HEK293 (cell line): ENCODE data around the gene DUSP16.

ENCODE experiments used
- CTCF ChIA-PET: fragments of 350-600 bp; formaldehyde crosslinking; extraction: SDS; loops from one replicate; lab custom pipeline; 2021; ENCODE audit warnings: antibody characterized with exemption; lab: Yijun Ruan, JAX
- POLR2A ChIA-PET: fragments of 300-600 bp; formaldehyde crosslinking; extraction: SDS; loops from one replicate; lab custom pipeline; 2020; ENCODE audit warnings: antibody characterized with exemption, inconsistent platforms; lab: Yijun Ruan, JAX
- H3K27ac ChIP-seq: fragments of 200-500 bp; sonication (Bioruptor generic); 2 replicates; pipeline ENCODE4 v1.5.1; 2014; ENCODE audit warnings: low read depth, low read length, control low read depth, inconsistent platforms; ENCODE audit errors: extremely low read depth
- H3K36me3 ChIP-seq, 2 experiments: fragments of 200-500 bp in 1 of 2; sonication (Bioruptor generic) in 1 of 2; 1 replicate in 1 of 2; 2 replicates in 1 of 2; pipeline ENCODE4 v1.5.1; 2014 to 2017; ENCODE audit warnings: inconsistent platforms in 2 of 2, low read length in 2 of 2; ENCODE audit not compliant: control insufficient read depth in 2 of 2, insufficient read depth in 1 of 2
- H3K4me1 ChIP-seq: fragments of 200-500 bp; sonication (Bioruptor generic); 2 replicates; pipeline ENCODE4 v1.5.1; 2014; ENCODE audit warnings: mild to moderate bottlenecking, low read length, inconsistent platforms; ENCODE audit not compliant: control insufficient read depth, insufficient read depth
- H3K4me3 ChIP-seq: 2 replicates; pipeline ENCODE4 v1.5.1; 2011; ENCODE audit warnings: low read depth, mild to moderate bottlenecking, control low read depth, low read length, moderate library complexity
- H3K9me3 ChIP-seq: fragments of 200-500 bp; sonication (Bioruptor generic); 2 replicates; pipeline ENCODE4 v1.5.1; 2014; ENCODE audit warnings: low read depth, low read length, inconsistent platforms; ENCODE audit not compliant: control insufficient read depth, insufficient read depth
- AEBP2 ChIP-seq: fragments of 450-650 bp; formaldehyde crosslinking; IDR thresholded peaks from 2 replicates; pipeline ENCODE4 v1.5.1; 2016; ENCODE audit warnings: missing biosample characterization, missing genetic modification characterization, borderline replicate concordance
- ELK4 ChIP-seq: IDR thresholded peaks from 2 replicates; pipeline ENCODE4 v1.6.1; 2011; ENCODE audit warnings: mild to moderate bottlenecking, low read depth, low read length, borderline replicate concordance
- PRDM10 ChIP-seq: fragments of 450-650 bp; formaldehyde crosslinking; IDR thresholded peaks from 2 replicates; pipeline ENCODE4 v1.5.1; 2016; ENCODE audit warnings: missing biosample characterization, missing genetic modification characterization
- SP7 ChIP-seq: fragments of 450-650 bp; formaldehyde crosslinking; IDR thresholded peaks from 2 replicates; pipeline ENCODE4 v1.5.1; 2016; ENCODE audit warnings: missing biosample characterization, missing genetic modification characterization
- WT1 ChIP-seq: fragments of 450-650 bp; formaldehyde crosslinking; IDR thresholded peaks from 2 replicates; pipeline ENCODE4 v1.5.1; 2016; ENCODE audit warnings: missing biosample characterization, missing genetic modification characterization
- YY1 ChIP-seq: fragments of 450-650 bp; formaldehyde crosslinking; IDR thresholded peaks from 2 replicates; pipeline ENCODE4 v1.5.1; 2018; ENCODE audit warnings: missing biosample characterization, missing genetic modification characterization
- ZBTB10 ChIP-seq: fragments of 450-650 bp; formaldehyde crosslinking; IDR thresholded peaks from 2 replicates; pipeline ENCODE4 v1.5.1; 2016; ENCODE audit warnings: missing biosample characterization, missing genetic modification characterization
- ZBTB11 ChIP-seq: fragments of 450-650 bp; formaldehyde crosslinking; conservative IDR thresholded peaks from 2 replicates; pipeline ENCODE4 v1.5.1; 2016; ENCODE audit warnings: low read depth, missing biosample characterization, missing genetic modification characterization
- ZNF10 ChIP-seq: fragments of 450-650 bp; formaldehyde crosslinking; IDR thresholded peaks from 2 replicates; pipeline ENCODE4 v1.5.1; 2017; ENCODE audit warnings: missing biosample characterization, missing genetic modification characterization
- ZNF114 ChIP-seq: fragments of 450-650 bp; formaldehyde crosslinking; IDR thresholded peaks from 2 replicates; pipeline ENCODE4 v1.5.0; 2017; ENCODE audit warnings: missing biosample characterization, missing genetic modification characterization
- ZNF148 ChIP-seq: fragments of 450-650 bp; formaldehyde crosslinking; IDR thresholded peaks from 2 replicates; pipeline ENCODE4 v1.5.0; 2017; ENCODE audit warnings: missing biosample characterization, missing genetic modification characterization, borderline replicate concordance
- ZNF239 ChIP-seq: fragments of 450-650 bp; formaldehyde crosslinking; IDR thresholded peaks from 2 replicates; pipeline ENCODE4 v1.5.1; 2016; ENCODE audit warnings: missing biosample characterization, missing genetic modification characterization
- ZNF266 ChIP-seq: fragments of 450-650 bp; formaldehyde crosslinking; IDR thresholded peaks from 2 replicates; pipeline ENCODE4 v1.5.1; 2016; ENCODE audit warnings: missing biosample characterization, missing genetic modification characterization, low read depth
- ZNF335 ChIP-seq: fragments of 450-650 bp; formaldehyde crosslinking; conservative IDR thresholded peaks from 2 replicates; pipeline ENCODE4 v1.5.1; 2016; ENCODE audit warnings: missing biosample characterization, missing genetic modification characterization
- ZNF514 ChIP-seq: fragments of 450-650 bp; formaldehyde crosslinking; IDR thresholded peaks from 2 replicates; pipeline ENCODE4 v1.5.1; 2016; ENCODE audit warnings: missing biosample characterization, missing genetic modification characterization
- ZNF571 ChIP-seq: fragments of 450-650 bp; formaldehyde crosslinking; IDR thresholded peaks from 2 replicates; pipeline ENCODE4 v1.5.0; 2017; ENCODE audit warnings: missing biosample characterization, missing genetic modification characterization
- ZNF629 ChIP-seq: fragments of 450-650 bp; formaldehyde crosslinking; IDR thresholded peaks from 2 replicates; pipeline ENCODE4 v1.5.1; 2017; ENCODE audit warnings: missing biosample characterization, missing genetic modification characterization
- ZNF654 ChIP-seq: fragments of 450-650 bp; formaldehyde crosslinking; IDR thresholded peaks from 2 replicates; pipeline ENCODE4 v1.5.1; 2016; ENCODE audit warnings: low read depth, missing biosample characterization, missing genetic modification characterization
- ZNF777 ChIP-seq: fragments of 450-650 bp; formaldehyde crosslinking; IDR thresholded peaks from 2 replicates; pipeline ENCODE4 v1.5.1; 2017; ENCODE audit warnings: missing biosample characterization, missing genetic modification characterization, borderline replicate concordance

The DUSP16 gene

GRCh38 chr12:12608557-12608957, 45.9 kb upstream of the DUSP16 start (continued):
- no peak for TF ChIP-seq ZNF239 (tag by site-specific recombination)
- TF ChIP-seq ZNF629 (tag by site-specific recombination) = no peak
- no peak for TF ChIP-seq ZNF266 (tag by site-specific recombination)
- no peak for TF ChIP-seq WT1 (tag by site-specific recombination)
- TF ChIP-seq ZNF10 (tag by site-specific recombination) = no peak
- TF ChIP-seq ZNF654 (tag by site-specific recombination) = peak; percentile 60
- no peak for TF ChIP-seq ZNF514 (tag by site-specific recombination)

GRCh38 chr12:12606781-12607589, 44.3 kb upstream of the DUSP16 start:
- Histone ChIP-seq H3K27ac (no peak overlapping the region), H3K36me3 (no peaks in the 10 kb centered on the region), H3K9me3 (no peaks in the 10 kb centered on the region), H3K4me1 (peaks cover 3% of the 10 kb centered on the region; the same call in 1 of the 2 replicates), H3K4me3 (no peak overlapping the region)
- ChIA-PET POLR2A (interaction anchor here (1.0 kb wide), 1 partner anchor 44 kb away, joined by 6 read pairs; the partner anchor contains the start of gene DUSP16), CTCF (interaction anchor here (0.9 to 1.3 kb wide), 4 partner anchors 27 to 232 kb away, joined by 3 to 5 read pairs (median 3); no protein-coding TSS in a partner anchor)
- TF ChIP-seq ZBTB10 (tag by site-specific recombination) (no peak), ZNF114 (tag by site-specific recombination) (no peak), ZNF654 (tag by site-specific recombination) (no peak), PRDM10 (tag by site-specific recombination) (peak; percentile 56; the same call in 1 of the 2 replicates), YY1 (tag by site-specific recombination) (no peak), ZBTB11 (tag by site-specific recombination) (no peak), ZNF777 (no peak), ELK4 (no peak), AEBP2 (no peak), ZNF335 (tag by site-specific recombination) (peak; percentile 40), ZNF571 (no peak), ZNF514 (tag by site-specific recombination) (no peak), SP7 (0 out of 2 replicates have a peak, but pooled peaks have one; percentile 10), ZNF148 (tag by site-specific recombination) (no peak)
